B cell (primary cell): Measurements from ENCODE around the gene KRTAP11-1. TPM values are rescaled to one million over a fixed set of nuclear protein-coding genes. Genes with fewer than 3 reads are reported as not detected.

ENCODE experiments used
- ATAC-seq: fragments of 200-7000 bp; cut with Tn5 transposase; one replicate; pipeline ENCODE4 v1.10.0; 2021; ENCODE audit warnings: low read depth, mild to moderate bottlenecking, moderate number of reproducible peaks, moderate library complexity
- CTCF ChIA-PET: fragments of 350-600 bp; sonication (Branson Sonifier 250); formaldehyde crosslinking; loops from one replicate; lab custom pipeline; 2021; ENCODE audit warnings: antibody characterized with exemption, inconsistent platforms; lab: Charles Lee
- POLR2A ChIA-PET: fragments of 350-600 bp; sonication (Branson Sonifier 250); formaldehyde crosslinking; loops from one replicate; lab custom pipeline; 2021; ENCODE audit warnings: antibody characterized with exemption; lab: Charles Lee
- DNase-seq: peaks from one replicate; pipeline ENCODE4 v3.0.0; 2013
- H2AFZ ChIP-seq: 2 replicates; pipeline ENCODE4 v1.6.1; 2012; ENCODE audit warnings: mild to moderate bottlenecking, low read depth, low read length; ENCODE audit not compliant: insufficient read depth, poor library complexity, severe bottlenecking
- H3K27ac ChIP-seq, 2 donors: 1 replicate in 1 of 2; 2 replicates in 1 of 2; pipeline ENCODE4 v1.5.1; 2012 to 2013; ENCODE audit warnings: low read length in 2 of 2, mild to moderate bottlenecking in 2 of 2, moderate library complexity in 1 of 2
- H3K27me3 ChIP-seq, 4 experiments: fragments of 200-600 bp in 1 of 4; sonication (generic) in 1 of 4; replicated peaks in 1 of 4; 1 replicate in 2 of 4; 2 replicates in 2 of 4; pipeline versions ENCODE4 v1.6.1 to v1.7.0; 2013 to 2016; ENCODE audit warnings: low read length in 3 of 4, mild to moderate bottlenecking in 2 of 4, mixed read lengths in 1 of 4, moderate library complexity in 1 of 4; ENCODE audit not compliant: insufficient read depth in 4 of 4, control insufficient read depth in 3 of 4; ENCODE audit errors: control extremely low read depth in 1 of 4
- H3K36me3 ChIP-seq, 2 experiments: replicated peaks in 1 of 2; 1 replicate in 1 of 2; 2 replicates in 1 of 2; pipeline versions ENCODE4 v1.6.1 to v1.7.1; 2013; ENCODE audit warnings: low read length in 1 of 2; ENCODE audit not compliant: insufficient read depth in 2 of 2, control insufficient read depth in 1 of 2; ENCODE audit errors: control extremely low read depth in 1 of 2, extremely low read depth in 1 of 2
- H3K4me1 ChIP-seq, 2 donors: fragments of 200-600 bp in 1 of 2; sonication (generic) in 1 of 2; 1 replicate in 1 of 2; 2 replicates in 1 of 2; pipeline versions ENCODE4 v1.5.1 to v1.6.1; 2013 to 2017; ENCODE audit warnings: low read length in 2 of 2; ENCODE audit not compliant: control insufficient read depth in 2 of 2, insufficient read depth in 2 of 2
- H3K4me2 ChIP-seq: replicated peaks from 2 replicates; pipeline ENCODE3; 2012; ENCODE audit warnings: mild to moderate bottlenecking, low read depth, low read length; ENCODE audit not compliant: poor library complexity, severe bottlenecking
- H3K4me3 ChIP-seq, 5 experiments: fragments of 200-600 bp in 1 of 5; sonication (generic) in 1 of 5; 1 replicate in 3 of 5; 2 replicates in 2 of 5; pipeline versions ENCODE4 v1.5.1 to v1.7.0; 2011 to 2016; ENCODE audit warnings: low read length in 4 of 5, mild to moderate bottlenecking in 4 of 5, low read depth in 2 of 5, control low read depth in 1 of 5, moderate library complexity in 1 of 5; ENCODE audit not compliant: insufficient read depth in 1 of 5; ENCODE audit errors: control extremely low read depth in 1 of 5, extremely low read depth in 1 of 5
- H3K79me2 ChIP-seq: fragments of 200-600 bp; sonication (generic); one replicate; pipeline ENCODE4 v1.6.0; 2016; ENCODE audit warnings: low read length; ENCODE audit not compliant: control insufficient read depth, insufficient read depth
- H3K9ac ChIP-seq: fragments of 200-600 bp; sonication (generic); 2 replicates; pipeline ENCODE4 v1.6.1; 2017; ENCODE audit warnings: mild to moderate bottlenecking, low read length, moderate library complexity
- H3K9me3 ChIP-seq, 3 donors: one replicate each; pipeline versions ENCODE4 v1.6.1 to v1.7.1; 2013; ENCODE audit warnings: low read length in 2 of 3; ENCODE audit not compliant: control insufficient read depth in 2 of 3, insufficient read depth in 1 of 3; ENCODE audit errors: control extremely low read depth in 1 of 3
- H4K20me1 ChIP-seq: 2 replicates; pipeline ENCODE4 v1.6.0; 2012; ENCODE audit warnings: mild to moderate bottlenecking, low read length; ENCODE audit not compliant: insufficient read depth, control insufficient read depth, poor library complexity, severe bottlenecking
- H3K27ac Mint-ChIP-seq: one replicate; pipeline ENCODE4 v1.8.0; 2021; ENCODE audit warnings: mixed read lengths
- H3K27me3 Mint-ChIP-seq: one replicate; pipeline ENCODE4 v1.8.0; 2021; ENCODE audit warnings: mixed read lengths
- H3K4me1 Mint-ChIP-seq: one replicate; pipeline ENCODE4 v1.8.0; 2021; ENCODE audit warnings: mixed read lengths
- H3K4me3 Mint-ChIP-seq: one replicate; pipeline ENCODE4 v1.8.0; 2021; ENCODE audit warnings: mixed read lengths
- H3K9me3 Mint-ChIP-seq: one replicate; pipeline ENCODE4 v1.8.0; 2022; ENCODE audit warnings: mixed read lengths; ENCODE audit not compliant: insufficient read depth
- CTCF ChIP-seq: fragments of 200-600 bp; IDR thresholded peaks from one replicate; pipeline ENCODE4 v1.8.0; 2022; ENCODE audit warnings: antibody characterized with exemption, mild to moderate bottlenecking
- EZH2 ChIP-seq: IDR thresholded peaks from 2 replicates; pipeline ENCODE4 v1.6.1; 2012; ENCODE audit warnings: borderline replicate concordance, low read depth, mild to moderate bottlenecking, moderate library complexity, low read length; ENCODE audit not compliant: insufficient read depth, poor library complexity, severe bottlenecking
- WGBS: methylation state at CpG from one replicate; pipeline ENCODE4 v1.1.5; 2013; ENCODE audit warnings: missing lambda C conversion rate; ENCODE audit not compliant: insufficient coverage; 5-methylcytosine and 5-hydroxymethylcytosine counted together
- intact Hi-C: fragments of 100-400 bp; cut with micrococcal nuclease; formaldehyde crosslinking; loops from one replicate; pipeline ENCODE4 v1.10.0; 2022
- polyA plus RNA-seq: library from polyadenylated mRNA; depleted of rRNA; stranded (reverse); fragments of >200 nt; gene quantifications from 2 replicates; pipeline ENCODE4 v1.2.3, GENCODE V29; 2012
- total RNA-seq, 2 donors: library from RNA; stranded (reverse); fragments of 120-200 nt in 1 of 2; gene quantifications; 1 replicate in 1 of 2; 2 replicates in 1 of 2; pipeline versions ENCODE4 v1.2.3 to v1.2.4, GENCODE V29; 2013 to 2022

The KRTAP11-1 gene
- total and polyA plus RNA-seq, 2 donors (not counting 1 experiment from before 2014, with no cell fraction given), result not detected

- no peak for ATAC-seq
- Histone ChIP-seq H3K27me3 (no peaks in the 10 kb centered on the region), H3K9me3 (no peaks in the 10 kb centered on the region), H3K9ac (no peak overlapping the region), H4K20me1 (no peaks in the 10 kb centered on the region), H3K27ac (no peak overlapping the region), H3K36me3 (no peaks in the 10 kb centered on the region), H3K4me3 (no peak overlapping the region), H2AFZ (no peak overlapping the region), H3K79me2 (no peaks in the 10 kb centered on the region), H3K4me2 (no peak overlapping the region), H3K4me1 (no peaks in the 10 kb centered on the region)
- WGBS, result 43% methylated on average over 1 of the region's 4 CpGs
- no peak overlapping the region for H3K4me3 Mint-ChIP-seq
- H3K4me1 Mint-ChIP-seq, result no peaks in the 10 kb centered on the region
- intact Hi-C loops, result no loop called here
- H3K9me3 Mint-ChIP-seq, result no peaks in the 10 kb centered on the region
- H3K27me3 Mint-ChIP-seq, result no peaks in the 10 kb centered on the region
- CTCF ChIA-PET, result no interaction called here
- no peak overlapping the region for H3K27ac Mint-ChIP-seq
- TF ChIP-seq CTCF (no peak), EZH2 (no peak)
- DNase-seq, result no peak
- POLR2A ChIA-PET, result no interaction called here
Observed at GRCh38 chr21:30900881-30901280, 19.5 kb upstream of the KRTAP11-1 start.

- H3K27me3 ChIP-seq, result no peaks in the 10 kb centered on the region
- POLR2A ChIA-PET, result no interaction called here
- H3K9me3 ChIP-seq, result peaks cover 0 to 8% (median 0%) of the 10 kb centered on the region in 3 donors
- 96% methylated on average over 5 of the region's 8 CpGs for WGBS
- no peaks in the 10 kb centered on the region for H3K36me3 ChIP-seq
- no peaks in the 10 kb centered on the region for H4K20me1 ChIP-seq
- H3K4me3 ChIP-seq, result no peak overlapping the region
- CTCF ChIA-PET, result no interaction called here
- intact Hi-C loops, result no loop called here
- H3K27ac Mint-ChIP-seq, result no peak overlapping the region
- H3K4me1 ChIP-seq, result no peaks in the 10 kb centered on the region
- no peak overlapping the region for H2AFZ ChIP-seq
- no peaks in the 10 kb centered on the region for H3K4me1 Mint-ChIP-seq
- DNase-seq (no peak), ATAC-seq (no peak)
- H3K27ac ChIP-seq, result no peak overlapping the region
- TF ChIP-seq CTCF (no peak), EZH2 (no peak)
- no peak overlapping the region for H3K4me3 Mint-ChIP-seq
- no peaks in the 10 kb centered on the region for H3K9me3 Mint-ChIP-seq
- no peak overlapping the region for H3K4me2 ChIP-seq
- no peaks in the 10 kb centered on the region for H3K27me3 Mint-ChIP-seq
- H3K9ac ChIP-seq, result no peak overlapping the region
- no peaks in the 10 kb centered on the region for H3K79me2 ChIP-seq
Observed at GRCh38 chr21:30882866-30883597, 1.7 kb upstream of the KRTAP11-1 start.
